Activated T-helper 17 cell treated with anti-CD3 and anti-CD28 coated beads, Interleukin-2, amount 50 U/mL, for 72 hours (primary cell): ENCODE data around the gene RNF126. TPM values are rescaled to one million over a fixed set of nuclear protein-coding genes. Genes with fewer than 3 reads are reported as not detected.
"Not testable (repeated sequence)": the region's sequence is repeated elsewhere in the genome, so short reads cannot be mapped to it uniquely, and the experiment has no call there.

Source experiments
- ATAC-seq: fragments of 150-1000 bp; cut with Tn5 transposase; replicated peaks from 2 replicates; pipeline ENCODE4 v1.10.0; 2021; ENCODE audit warnings: mild to moderate bottlenecking, moderate library complexity
- H3K27ac Mint-ChIP-seq: one replicate; pipeline ENCODE4 v1.8.0; 2022; ENCODE audit warnings: mixed read lengths
- H3K27me3 Mint-ChIP-seq: one replicate; pipeline ENCODE4 v1.8.0; 2022; ENCODE audit warnings: mixed read lengths
- H3K36me3 Mint-ChIP-seq: one replicate; pipeline ENCODE4 v1.8.0; 2022; ENCODE audit warnings: low read depth, mild to moderate bottlenecking, mixed read lengths
- H3K4me1 Mint-ChIP-seq: one replicate; pipeline ENCODE4 v1.8.0; 2022; ENCODE audit warnings: mixed read lengths
- H3K4me3 Mint-ChIP-seq: one replicate; pipeline ENCODE4 v1.8.0; 2022; ENCODE audit warnings: mild to moderate bottlenecking, mixed read lengths
- H3K9me3 Mint-ChIP-seq: one replicate; pipeline ENCODE4 v1.8.0; 2022; ENCODE audit warnings: mixed read lengths
- total RNA-seq, 2 donors: library from RNA; stranded (reverse); gene quantifications; one replicate each; pipeline ENCODE4 v1.2.3, GENCODE V29; 2022

RNF126 gene
- total RNA-seq, 2 donors from 2014 or later, result 74.0 to 103 TPM

DNA sequence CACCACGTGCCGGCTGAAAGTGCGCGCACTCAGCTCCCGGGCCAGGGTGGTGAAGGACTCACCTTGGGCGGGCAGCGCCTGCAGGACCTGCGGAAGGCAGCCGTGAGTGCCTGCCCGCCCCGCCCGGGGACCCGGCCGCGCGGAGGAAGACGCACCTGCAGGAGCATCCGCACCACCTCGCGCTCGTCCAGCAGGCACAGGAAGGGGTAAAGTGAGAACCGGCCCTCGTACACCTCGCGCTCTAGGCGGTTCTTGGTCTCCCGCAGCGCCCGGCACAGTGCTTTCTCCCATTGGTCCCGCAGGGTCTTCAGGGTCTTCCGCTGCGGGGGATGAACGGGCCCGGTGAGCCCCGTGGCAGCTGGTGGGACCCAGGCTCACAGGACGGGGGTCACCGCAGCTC lies 40.3 kb downstream of the RNF126 start:
- H3K4me1 Mint-ChIP-seq, result no peaks in the 10 kb centered on the region
- H3K27ac Mint-ChIP-seq, result no peak overlapping the region

DNA sequence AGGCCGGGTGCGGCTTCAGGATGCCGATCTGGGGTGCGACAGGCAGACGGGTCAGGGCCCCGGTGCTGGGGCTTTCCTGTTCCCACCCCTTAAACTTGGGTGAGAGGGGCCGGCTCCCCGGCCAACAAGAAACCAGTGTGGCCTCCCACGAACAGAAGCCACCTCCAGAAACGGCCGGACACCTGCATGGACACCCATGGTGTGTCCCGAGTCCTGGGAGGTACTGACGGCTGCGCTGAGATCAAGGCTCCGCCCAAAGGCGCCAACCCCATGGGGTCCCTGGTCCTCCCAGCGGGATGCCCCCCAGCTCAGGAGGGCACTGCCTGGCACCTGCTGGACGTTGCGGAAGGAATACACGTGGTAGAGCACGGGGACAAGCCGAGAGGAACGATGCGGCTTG lies 41.2 kb downstream of the RNF126 start:
- H3K27ac Mint-ChIP-seq, result no peak overlapping the region
- peaks cover 39% of the 10 kb centered on the region for H3K36me3 Mint-ChIP-seq
- H3K4me3 Mint-ChIP-seq, result no peak overlapping the region
- no peaks in the 10 kb centered on the region for H3K4me1 Mint-ChIP-seq
- H3K9me3 Mint-ChIP-seq, result no peaks in the 10 kb centered on the region
- no peak for ATAC-seq
- H3K27me3 Mint-ChIP-seq, result no peaks in the 10 kb centered on the region

More for the DNA sequence above, 40.3 kb downstream of the RNF126 start:
- no peak overlapping the region for H3K4me3 Mint-ChIP-seq
- no peak for ATAC-seq
- H3K27me3 Mint-ChIP-seq, result no peaks in the 10 kb centered on the region
- H3K9me3 Mint-ChIP-seq, result no peaks in the 10 kb centered on the region
- H3K36me3 Mint-ChIP-seq, result peaks cover 32% of the 10 kb centered on the region

DNA sequence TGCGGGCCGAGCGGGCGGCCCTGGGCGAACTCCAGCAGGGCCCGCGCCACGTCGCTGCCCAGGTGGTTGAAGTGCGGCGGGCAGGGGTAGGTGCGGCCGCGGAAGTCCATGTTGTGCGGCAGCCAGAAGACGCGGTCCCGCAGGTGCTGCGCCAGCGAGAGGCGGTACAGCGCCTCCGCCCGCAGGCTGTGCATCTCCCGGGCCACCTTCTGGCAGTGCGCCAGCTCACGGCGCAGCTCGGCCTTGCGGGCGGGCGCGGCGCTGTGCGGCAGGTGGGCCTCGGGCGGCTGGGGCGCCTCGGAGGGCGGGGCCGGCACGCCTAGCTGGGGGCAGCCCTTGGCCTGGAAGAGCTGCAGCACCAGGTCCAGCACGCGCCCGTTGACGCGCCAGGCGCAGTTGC lies 41.8 kb downstream of the RNF126 start:
- not testable (repeated sequence) for H3K9me3 Mint-ChIP-seq, H3K27me3 Mint-ChIP-seq, H3K27ac Mint-ChIP-seq, H3K4me1 Mint-ChIP-seq, ATAC-seq, H3K4me3 Mint-ChIP-seq
- H3K36me3 Mint-ChIP-seq, result peaks cover 39% of the 10 kb centered on the region

DNA sequence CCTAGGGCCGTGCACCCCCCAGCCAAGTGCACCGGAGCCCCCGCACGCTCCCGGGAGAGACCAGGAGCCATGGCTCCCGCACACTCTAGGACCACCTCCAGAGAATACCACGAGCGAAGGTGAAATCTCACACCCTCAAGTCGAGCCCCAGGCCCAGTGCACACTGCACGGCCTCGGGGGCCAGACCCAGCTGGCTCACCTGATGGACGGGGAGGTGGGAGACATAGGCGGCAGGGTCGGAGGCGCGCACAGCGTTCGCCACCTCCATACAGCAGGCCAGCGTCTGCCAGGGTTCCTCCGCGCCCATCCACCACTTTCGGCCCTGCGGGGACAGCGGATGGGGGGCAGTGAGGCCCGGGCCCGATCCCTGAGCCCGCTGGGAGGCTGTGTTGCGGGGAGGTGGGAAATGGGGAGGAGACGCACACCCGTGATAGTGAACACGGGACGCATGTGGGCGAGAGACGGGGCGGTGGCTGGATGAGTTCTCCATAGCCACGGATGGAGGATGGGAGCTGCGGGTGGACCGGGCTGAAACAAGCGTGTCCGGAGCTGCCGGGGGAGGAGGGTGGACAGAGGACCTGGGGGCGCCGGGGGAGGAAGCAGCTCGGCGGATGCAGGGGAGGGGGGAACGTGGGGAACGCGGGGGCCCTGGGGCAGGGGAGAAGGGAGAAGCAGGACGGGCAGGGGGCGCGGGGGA lies 42.7 kb downstream of the RNF126 start:
- Mint-ChIP-seq H3K36me3 (peaks cover 38% of the 10 kb centered on the region), H3K4me3 (no peak overlapping the region), H3K27me3 (no peaks in the 10 kb centered on the region), H3K9me3 (no peaks in the 10 kb centered on the region), H3K27ac (no peak overlapping the region), H3K4me1 (no peaks in the 10 kb centered on the region)
- ATAC-seq, result no peak

DNA sequence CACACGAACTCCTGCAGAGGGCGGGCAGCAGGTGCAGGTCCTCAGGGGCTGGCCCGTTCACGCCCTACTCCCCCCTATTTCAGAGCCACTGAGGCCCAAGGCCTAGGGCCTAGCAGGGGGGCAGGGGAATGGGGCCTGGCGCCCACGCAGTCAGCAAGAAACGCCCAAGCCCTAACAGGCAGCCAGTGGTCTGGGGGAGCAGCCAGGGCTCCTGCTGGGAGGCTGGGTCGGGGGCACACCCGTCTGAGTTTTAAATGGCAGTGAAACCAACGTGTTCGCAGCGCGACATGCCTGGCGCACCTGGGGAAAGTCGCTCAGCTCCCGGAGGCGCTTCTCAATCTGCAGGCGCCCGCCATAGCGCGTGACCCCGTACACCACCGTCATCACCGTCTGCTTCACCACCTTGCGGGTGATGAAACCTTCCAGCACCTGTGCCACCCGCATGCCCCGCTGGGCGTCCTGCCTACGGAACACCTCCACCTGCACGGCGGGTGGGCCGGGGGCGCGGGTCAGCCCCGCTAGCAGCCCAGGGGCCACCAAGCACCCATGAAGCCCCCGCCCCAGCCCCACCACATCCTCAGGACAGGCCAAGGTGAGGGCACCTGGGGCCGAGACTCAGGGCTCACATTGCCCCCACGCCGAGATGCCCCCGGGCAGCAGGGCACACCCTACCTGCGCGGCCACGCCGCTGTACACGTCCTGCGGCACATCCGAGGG lies 43.6 kb downstream of the RNF126 start:
- H3K4me3 Mint-ChIP-seq, result no peak overlapping the region
- no peaks in the 10 kb centered on the region for H3K9me3 Mint-ChIP-seq
- peaks cover 39% of the 10 kb centered on the region for H3K36me3 Mint-ChIP-seq
- ATAC-seq, result no peak
- no peak overlapping the region for H3K27ac Mint-ChIP-seq
- no peaks in the 10 kb centered on the region for H3K27me3 Mint-ChIP-seq
- no peaks in the 10 kb centered on the region for H3K4me1 Mint-ChIP-seq

DNA sequence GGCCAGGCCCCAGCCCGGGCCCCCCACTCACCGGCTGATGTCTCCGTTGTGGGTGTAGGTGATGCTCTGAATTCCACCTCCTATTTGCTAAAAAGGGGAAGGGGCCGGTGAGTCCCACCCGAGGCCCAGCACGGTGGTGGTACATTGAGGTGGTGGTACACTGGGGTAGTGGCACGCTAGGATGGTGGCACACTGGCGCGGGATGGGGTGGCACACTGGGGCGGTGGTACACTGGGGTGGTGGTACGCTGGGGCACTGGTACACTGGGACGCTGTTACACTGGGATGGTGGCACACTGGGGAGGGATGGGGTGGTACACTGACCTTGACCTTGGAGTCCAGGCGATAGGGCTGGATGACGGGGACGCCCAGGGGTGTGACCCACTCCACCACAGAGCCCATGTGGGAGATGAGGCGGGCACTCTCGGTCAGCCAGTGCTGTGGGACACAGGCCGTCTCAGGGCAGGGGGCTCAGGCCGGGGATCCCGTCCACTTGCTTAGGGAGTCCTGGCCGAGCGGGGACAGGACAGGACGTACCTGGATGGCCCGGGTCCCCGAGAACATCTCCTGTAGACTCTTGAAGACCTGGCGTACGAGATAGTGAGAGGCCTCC lies 44.2 kb downstream of the RNF126 start:
- Mint-ChIP-seq H3K36me3 (peaks cover 39% of the 10 kb centered on the region), H3K27ac (no peak overlapping the region), H3K27me3 (no peaks in the 10 kb centered on the region), H3K9me3 (no peaks in the 10 kb centered on the region), H3K4me3 (no peak overlapping the region), H3K4me1 (no peaks in the 10 kb centered on the region)
- ATAC-seq, result no peak

DNA sequence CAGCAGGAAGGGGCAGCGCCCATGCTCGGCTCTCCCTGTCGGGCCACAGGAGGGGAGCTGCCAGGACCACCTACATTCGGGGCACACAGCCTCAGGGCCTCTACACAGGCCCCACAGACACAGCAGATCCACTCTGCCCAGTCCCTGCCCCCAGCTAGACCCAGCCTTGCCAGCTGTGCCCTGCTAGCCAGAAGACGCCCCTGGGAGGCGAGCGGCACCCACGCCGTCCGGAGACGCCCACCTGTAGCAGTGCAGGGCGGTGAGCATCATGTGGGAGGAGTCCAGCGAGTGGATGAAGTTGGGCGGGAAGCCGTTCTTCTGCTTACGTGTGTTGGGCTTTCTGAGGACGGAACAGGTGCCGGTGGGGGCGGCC lies 44.8 kb downstream of the RNF126 start:
- Mint-ChIP-seq H3K4me1 (no peaks in the 10 kb centered on the region), H3K27me3 (no peaks in the 10 kb centered on the region), H3K4me3 (no peak overlapping the region), H3K9me3 (no peaks in the 10 kb centered on the region), H3K36me3 (peaks cover 35% of the 10 kb centered on the region), H3K27ac (no peak overlapping the region)
- ATAC-seq, result no peak

DNA sequence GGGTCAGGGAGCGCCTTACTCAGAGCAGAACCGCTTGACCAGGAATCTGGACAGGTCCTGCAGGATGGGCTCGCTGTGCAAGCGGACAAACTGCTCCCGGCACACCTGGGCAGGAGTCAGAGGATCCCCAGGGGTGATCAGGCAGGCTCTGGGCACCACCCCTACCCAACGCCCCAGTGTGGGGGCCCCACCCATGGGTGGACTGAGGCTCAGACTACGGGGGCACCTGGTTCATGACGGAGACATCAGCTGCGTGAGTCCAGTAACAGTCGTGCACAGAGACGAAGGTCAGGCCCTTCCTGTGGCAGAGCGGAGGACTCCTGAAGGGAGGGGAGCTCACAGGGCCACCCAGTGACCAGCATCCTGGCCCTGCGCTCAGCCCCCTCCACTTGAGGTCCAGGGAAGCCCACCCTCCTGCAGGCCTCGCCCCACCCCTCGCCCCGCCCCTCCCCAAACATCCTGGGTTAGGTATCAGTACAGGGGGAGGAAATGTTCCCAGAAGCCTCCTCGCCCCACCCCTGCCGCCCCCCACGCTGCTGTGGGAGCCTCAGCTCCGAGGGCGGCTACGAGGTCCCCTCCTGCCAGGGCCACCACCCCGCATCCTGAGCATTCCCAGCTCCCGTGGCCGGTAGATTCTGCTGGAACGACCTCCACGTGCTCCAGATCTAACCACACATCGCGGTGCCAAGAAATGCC lies 45.3 kb downstream of the RNF126 start:
- no peak for ATAC-seq
- H3K27me3 Mint-ChIP-seq, result no peaks in the 10 kb centered on the region
- H3K4me3 Mint-ChIP-seq, result no peak overlapping the region
- no peaks in the 10 kb centered on the region for H3K9me3 Mint-ChIP-seq
- no peaks in the 10 kb centered on the region for H3K4me1 Mint-ChIP-seq
- no peak overlapping the region for H3K27ac Mint-ChIP-seq
- H3K36me3 Mint-ChIP-seq, result peaks cover 40% of the 10 kb centered on the region

DNA sequence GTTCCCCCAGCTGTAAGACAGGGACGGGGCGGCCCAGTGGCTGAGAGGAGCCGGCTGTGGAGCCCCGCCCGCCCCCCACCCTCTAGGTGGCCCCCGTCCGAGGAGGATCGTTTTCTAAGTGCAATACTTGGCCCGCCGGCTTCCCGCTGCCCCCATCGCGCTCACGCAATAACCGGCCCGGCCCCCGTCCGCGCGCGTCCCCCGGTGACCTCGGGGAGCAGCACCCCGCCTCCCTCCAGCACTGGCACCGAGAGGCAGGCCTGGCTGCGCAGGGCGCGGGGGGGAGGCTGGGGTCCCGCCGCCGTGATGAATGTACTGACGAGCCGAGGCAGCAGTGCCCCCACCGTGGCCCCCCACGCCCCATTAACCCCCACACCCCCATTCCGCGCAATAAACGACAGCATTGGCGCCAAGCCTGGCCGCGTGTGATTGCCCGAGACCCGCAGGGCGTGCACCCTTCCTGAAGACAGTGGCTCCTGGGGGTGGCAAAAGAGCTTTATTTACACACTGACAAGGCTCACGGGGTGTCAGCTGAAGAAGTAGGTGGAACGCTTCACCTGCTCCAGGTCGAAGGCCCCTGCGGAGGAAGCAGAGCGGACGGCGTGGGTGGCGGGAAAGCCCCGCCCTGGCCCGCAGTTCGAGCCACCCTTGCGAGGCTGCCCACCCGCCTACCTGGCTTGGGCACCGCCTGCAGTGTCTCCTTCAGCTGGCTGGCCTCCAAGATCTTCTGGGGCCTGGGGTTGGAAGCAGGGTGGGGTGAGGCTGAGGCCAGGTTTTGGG lies 46.1 kb downstream of the RNF126 start:
- H3K27me3 Mint-ChIP-seq, result no peaks in the 10 kb centered on the region
- H3K36me3 Mint-ChIP-seq, result peaks cover 40% of the 10 kb centered on the region
- H3K27ac Mint-ChIP-seq, result no peak overlapping the region
- H3K4me1 Mint-ChIP-seq, result no peaks in the 10 kb centered on the region
- no peak overlapping the region for H3K4me3 Mint-ChIP-seq
- H3K9me3 Mint-ChIP-seq, result no peaks in the 10 kb centered on the region
- no peak for ATAC-seq

DNA sequence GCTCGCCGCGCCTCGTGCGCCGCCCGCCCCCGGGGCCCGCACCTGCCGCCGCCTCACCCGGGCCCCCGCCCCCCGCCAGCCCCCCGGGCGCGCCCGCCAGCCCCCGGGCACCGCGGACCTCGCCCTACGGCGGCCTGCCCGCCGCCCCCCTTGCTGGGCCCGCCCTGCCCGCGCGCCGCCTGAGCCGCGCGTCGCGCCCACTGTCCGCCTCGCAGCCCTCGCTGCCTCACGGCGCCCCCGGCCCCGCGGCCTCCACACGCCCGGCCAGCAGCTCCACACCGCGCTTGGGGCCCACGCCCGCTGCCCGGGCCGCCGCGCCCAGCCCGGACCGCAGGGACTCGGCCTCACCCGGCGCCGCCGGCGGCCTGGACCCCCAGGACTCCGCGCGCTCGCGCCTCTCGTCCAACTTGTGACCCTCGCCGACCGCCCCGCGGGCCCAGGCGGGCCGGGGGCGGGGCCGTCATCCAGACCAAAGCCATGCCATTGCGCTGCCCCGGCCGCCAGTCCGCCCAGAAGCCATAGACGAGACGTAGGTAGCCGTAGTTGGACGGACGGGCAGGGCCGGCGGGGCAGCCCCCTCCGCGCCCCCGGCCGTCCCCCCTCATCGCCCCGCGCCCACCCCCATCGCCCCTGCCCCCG lies 46.8 kb downstream of the RNF126 start:
- Mint-ChIP-seq H3K4me3 (no peak overlapping the region), H3K4me1 (no peaks in the 10 kb centered on the region), H3K36me3 (peaks cover 40% of the 10 kb centered on the region), H3K9me3 (no peaks in the 10 kb centered on the region), H3K27ac (no peak overlapping the region), H3K27me3 (no peaks in the 10 kb centered on the region)
- no peak for ATAC-seq

DNA sequence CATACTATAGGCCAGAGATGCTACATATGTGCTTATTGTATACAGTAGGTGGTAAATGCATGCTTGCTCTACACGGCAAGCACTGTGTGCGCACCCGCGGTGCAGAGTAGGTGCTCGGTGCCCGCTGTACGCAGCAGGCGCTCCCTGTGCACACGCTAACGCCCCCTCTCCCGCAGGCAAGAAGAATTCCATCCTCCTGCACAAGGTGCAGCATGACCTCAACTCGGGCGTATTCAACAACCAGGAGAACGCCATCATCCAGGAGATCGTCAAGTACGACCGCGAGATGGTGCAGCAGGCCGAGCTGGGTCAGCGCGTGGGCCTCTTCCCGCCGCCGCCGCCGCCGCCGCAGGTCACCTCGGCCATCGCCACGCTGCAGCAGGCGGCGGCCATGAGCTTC lies 47.4 kb downstream of the RNF126 start:
- Mint-ChIP-seq H3K27me3 (no peaks in the 10 kb centered on the region), H3K4me1 (peaks cover 5% of the 10 kb centered on the region), H3K9me3 (no peaks in the 10 kb centered on the region), H3K4me3 (no peak overlapping the region), H3K27ac (no peak overlapping the region), H3K36me3 (peaks cover 40% of the 10 kb centered on the region)
- no peak for ATAC-seq

DNA sequence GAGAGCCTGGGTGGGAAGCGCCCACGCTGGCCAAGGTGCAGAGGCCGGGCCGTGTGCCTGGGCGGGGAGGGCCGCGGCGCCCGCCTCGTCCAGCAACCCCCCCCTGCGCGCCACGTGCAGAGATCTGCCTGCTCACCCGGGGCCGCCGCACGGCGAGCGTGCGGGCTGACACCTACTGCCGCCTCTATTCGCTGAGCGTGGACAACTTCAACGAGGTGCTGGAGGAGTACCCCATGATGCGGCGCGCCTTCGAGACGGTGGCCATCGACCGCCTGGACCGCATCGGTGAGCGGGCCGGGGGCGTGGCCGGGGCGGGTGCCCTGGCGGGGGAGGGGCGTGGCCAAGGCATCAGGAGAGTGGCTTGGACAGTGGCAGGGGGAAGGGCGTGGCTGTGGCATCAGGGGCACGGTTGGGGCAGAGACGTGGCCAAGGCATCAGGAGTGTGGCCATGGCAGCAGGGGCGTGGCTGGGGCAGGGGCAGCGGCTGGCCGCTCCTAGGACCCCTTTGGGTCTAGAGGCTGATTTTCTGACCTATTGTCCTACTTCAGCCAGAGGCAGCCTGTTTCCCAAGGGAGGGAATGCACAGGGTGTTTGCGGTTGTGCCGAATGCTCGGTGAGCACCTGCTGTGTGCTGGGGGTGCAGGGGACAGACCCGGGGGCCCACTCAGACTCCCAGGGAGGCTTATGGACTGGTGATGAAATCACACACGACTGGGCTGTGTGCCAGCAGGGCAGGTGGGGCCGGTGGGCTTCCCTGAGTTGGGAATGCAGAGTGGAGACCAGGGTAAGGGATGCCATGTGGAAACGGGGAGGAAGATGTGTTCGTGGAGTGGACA lies 49.1 kb downstream of the RNF126 start:
- Mint-ChIP-seq H3K27ac (no peak overlapping the region), H3K27me3 (no peaks in the 10 kb centered on the region), H3K4me1 (peaks cover 5% of the 10 kb centered on the region), H3K9me3 (no peaks in the 10 kb centered on the region), H3K4me3 (no peak overlapping the region), H3K36me3 (peaks cover 32% of the 10 kb centered on the region)
- ATAC-seq, result no peak

DNA sequence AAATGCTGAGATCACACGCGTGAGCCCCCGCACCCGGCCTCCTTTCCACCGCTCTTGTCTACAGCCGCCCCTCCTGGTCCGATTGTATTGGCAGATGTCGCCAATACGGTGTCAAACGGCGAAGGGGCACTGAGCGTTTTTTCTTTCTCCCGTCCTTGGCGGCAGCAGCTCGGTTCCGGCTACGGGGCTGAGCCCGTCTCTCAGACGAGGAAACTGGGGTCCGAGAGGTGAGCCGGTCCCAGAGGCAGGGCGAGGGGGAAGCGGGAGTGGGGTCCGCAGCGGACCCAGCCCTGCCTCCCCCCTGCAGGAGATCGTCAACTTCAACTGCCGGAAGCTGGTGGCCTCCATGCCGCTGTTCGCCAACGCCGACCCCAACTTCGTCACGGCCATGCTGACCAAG lies 50.1 kb downstream of the RNF126 start:
- no peaks in the 10 kb centered on the region for H3K9me3 Mint-ChIP-seq
- no peak overlapping the region for H3K4me3 Mint-ChIP-seq
- no peak for ATAC-seq
- H3K4me1 Mint-ChIP-seq, result peaks cover 5% of the 10 kb centered on the region
- peaks cover 22% of the 10 kb centered on the region for H3K36me3 Mint-ChIP-seq
- no peak overlapping the region for H3K27ac Mint-ChIP-seq
- H3K27me3 Mint-ChIP-seq, result no peaks in the 10 kb centered on the region
